ENCODE measurements around the gene KLF3. TPM values are rescaled to one million over a fixed set of nuclear protein-coding genes. Genes with fewer than 3 reads are reported as not detected.

Gene KLF3
- total RNA-seq, 1 experiment from 2014 or later = 29.0 TPM

- Histone ChIP-seq H2AK5ac (ENCODE audit: insufficient read length, low read length) (no peak overlapping the region), H2BK20ac (ENCODE audit: low read depth, low read length, poor library complexity, severe bottlenecking) (no peak overlapping the region), H3T11ph (ENCODE audit: low read length) (no peak overlapping the region), H3K14ac (ENCODE audit: insufficient read depth, low read length) (no peak overlapping the region), H2BK5ac (ENCODE audit: insufficient read length, low read length) (no peak overlapping the region), H2BK15ac (ENCODE audit: low read depth, low read length) (no peak overlapping the region), H3K9me3 (ENCODE audit: control insufficient read depth, low read depth, low read length) (no peaks in the 10 kb centered on the region), H3K4me1 (ENCODE audit: insufficient read depth, low read length) (no peaks in the 10 kb centered on the region), H3K79me1 (ENCODE audit: insufficient read depth, low read depth, low read length, poor library complexity, severe bottlenecking) (no peaks in the 10 kb centered on the region), H3K4ac (ENCODE audit: low read depth, low read length) (no peak overlapping the region), H3K9ac (ENCODE audit: extremely low read depth, insufficient read length, low read length) (no peak overlapping the region), H3K4me2 (ENCODE audit: insufficient read depth, insufficient read length, low read length) (no peak overlapping the region), H3K23ac (ENCODE audit: insufficient read length, low read depth, low read length) (no peak overlapping the region), H3K18ac (ENCODE audit: insufficient read length, low read depth, low read length) (no peak overlapping the region), H4K20me1 (ENCODE audit: control insufficient read depth, insufficient read depth, insufficient read length) (no peaks in the 10 kb centered on the region), H2AFZ (ENCODE audit: low read length) (no peak overlapping the region), H4K8ac (replicated peaks; ENCODE audit: insufficient read length, low read depth, low read length) (no peak overlapping the region), H4K91ac (ENCODE audit: insufficient read length, low read depth, low read length) (no peak overlapping the region), H4K5ac (ENCODE audit: insufficient read length, low read depth, low read length) (no peak overlapping the region), H2BK12ac (ENCODE audit: insufficient read length, low read depth, low read length) (no peak overlapping the region), H3K27ac (ENCODE audit: insufficient read length, low read depth, low read length) (no peak overlapping the region), H2BK120ac (ENCODE audit: low read depth, low read length, poor library complexity, severe bottlenecking) (no peak overlapping the region), H3K79me2 (ENCODE audit: insufficient read depth, low read length) (no peaks in the 10 kb centered on the region), H3K23me2 (ENCODE audit: insufficient read length, low read depth, low read length, poor library complexity, severe bottlenecking) (no peaks in the 10 kb centered on the region), H3K56ac (ENCODE audit: insufficient read length, low read depth, low read length) (no peak overlapping the region), H3K27me3 (ENCODE audit: insufficient read depth, low read length) (no peaks in the 10 kb centered on the region)
- peaks cover 3% of the 10 kb centered on the region in 2 experiments; a peak in 3 of 5 replicates for H3K9me3 Mint-ChIP-seq
- H3K4me1 Mint-ChIP-seq = peaks cover 0 to 4% of the 10 kb centered on the region in 2 experiments; a peak in 1 of 4 replicates
- WGBS (ENCODE audit: extremely low coverage, insufficient read length, low lambda C conversion rate) = no CpG with 5 or more reads among the region's 2 CpGs
- peaks cover 0 to 4% (median 0%) of the 10 kb centered on the region in 3 experiments; a peak in 1 of 7 replicates for H3K36me3 Mint-ChIP-seq (ENCODE audit: insufficient read depth in 1 of 3, low read depth in 3 of 3)
- no peak overlapping the region for H3K4me3 Mint-ChIP-seq
- H3K27ac Mint-ChIP-seq = no peak overlapping the region
- TF ChIP-seq CTCF (conservative IDR thresholded peaks at IDR 0.05) = no peak
- DNase-seq = no peak
- H3K27me3 Mint-ChIP-seq (ENCODE audit: low read depth) = no peaks in the 10 kb centered on the region
These were observed 46.1 kb downstream of the KLF3 start for GRCh38 chr4:38710053-38710452.
